Neural progenitor cell (in vitro differentiated cells): Measurements from ENCODE around the gene MGAT1.

Source experiments
- CTCF ChIP-seq: fragments of 200-600 bp; sonication (generic); IDR thresholded peaks from 2 replicates; pipeline ENCODE4 v1.5.1; 2017; ENCODE audit warnings: antibody characterized with exemption, mild to moderate bottlenecking
- EZH2 ChIP-seq: fragments of 200-600 bp; sonication (generic); IDR thresholded peaks from 2 replicates; pipeline ENCODE4 v1.6.1; 2017; ENCODE audit warnings: antibody characterized with exemption, mild to moderate bottlenecking, moderate library complexity
- EZH2phosphoT487 ChIP-seq: fragments of 200-600 bp; sonication (generic); IDR thresholded peaks from 2 replicates; pipeline ENCODE4 v1.6.1; 2017; ENCODE audit warnings: antibody characterized with exemption

- TF ChIP-seq CTCF = no peak
- TF ChIP-seq EZH2 = no peak
- TF ChIP-seq EZH2phosphoT487 = no peak
These were observed 21.5 kb upstream of the MGAT1 start for GRCh38 chr5:180823940-180824629.
